Measurements from ENCODE around the gene FGGY.
"Not testable (repeated sequence)": the region's sequence is repeated elsewhere in the genome, so short reads cannot be mapped to it uniquely, and the experiment has no call there.

The FGGY gene

DNA sequence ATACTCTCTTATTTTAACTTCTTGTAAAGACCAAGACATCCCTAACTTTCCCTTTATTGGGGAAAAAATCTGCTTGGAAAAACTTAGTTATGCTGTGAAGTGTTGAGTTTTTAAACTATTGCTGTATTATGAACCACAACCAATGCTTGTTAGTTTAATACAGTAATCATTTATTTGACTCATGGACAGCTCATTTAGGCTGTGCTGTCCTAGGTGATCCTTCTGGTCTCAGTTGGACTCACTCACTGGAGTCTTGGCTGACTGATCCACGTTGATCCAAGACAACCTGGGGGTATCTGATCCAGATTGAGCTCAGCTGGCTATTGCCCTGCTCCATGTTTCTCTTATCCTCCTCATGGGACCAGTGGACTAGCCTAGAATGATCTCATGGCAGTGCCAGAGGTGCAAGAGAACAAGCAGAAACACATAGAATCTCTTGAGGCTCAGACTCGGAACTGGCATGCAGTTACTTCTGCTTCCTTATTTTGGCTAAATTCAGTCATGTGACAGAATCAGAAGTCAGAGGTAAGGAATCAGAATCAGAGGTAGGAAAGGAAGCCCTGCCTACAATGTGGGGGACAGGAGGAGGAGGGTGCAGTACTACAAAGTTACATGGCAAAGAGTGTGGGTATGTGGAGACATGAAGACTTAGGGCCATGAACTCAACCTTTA, 156.5 kb downstream of the FGGY start:
- no peak for DNase-seq

DNA sequence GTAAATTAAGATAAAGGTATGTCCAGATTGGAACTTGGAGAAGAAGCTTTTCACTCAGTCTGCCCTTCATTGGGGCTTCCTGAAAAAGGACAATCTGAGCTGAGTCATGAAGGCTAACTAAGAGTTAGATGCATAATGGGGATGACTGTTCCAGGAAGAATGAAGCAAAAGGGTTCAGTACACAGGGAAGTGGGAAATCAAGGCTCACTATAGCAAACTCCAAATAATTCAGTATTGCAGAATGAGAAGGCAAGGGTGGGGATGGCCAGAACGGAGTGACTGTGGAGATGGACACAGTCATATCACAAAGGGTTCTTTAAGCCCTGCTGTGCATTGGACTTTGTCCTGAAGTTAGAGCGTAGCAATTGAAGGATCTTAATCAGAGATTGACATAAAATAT, 158.3 kb downstream of the FGGY start:
- DNase-seq = peak; percentile 56

DNA sequence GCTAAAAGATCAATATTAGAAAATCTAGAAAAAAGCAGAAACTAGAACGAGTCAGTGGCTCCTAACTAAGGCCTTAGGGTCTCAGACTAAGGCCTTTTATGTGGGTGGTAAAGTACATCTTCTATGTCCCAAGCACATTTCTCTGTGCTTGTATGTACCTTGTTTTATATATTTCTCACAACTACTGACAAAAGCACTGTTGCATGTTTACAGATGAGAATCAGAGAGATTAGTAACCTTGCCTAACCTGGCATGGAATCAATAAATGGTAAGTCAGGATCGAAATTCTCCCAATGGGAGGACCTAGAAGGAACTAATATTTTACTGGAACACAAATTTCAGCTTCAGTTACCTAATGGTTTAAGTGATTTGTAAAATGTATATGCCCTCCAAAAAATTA, 160.9 kb downstream of the FGGY start:
- no peak for DNase-seq

DNA sequence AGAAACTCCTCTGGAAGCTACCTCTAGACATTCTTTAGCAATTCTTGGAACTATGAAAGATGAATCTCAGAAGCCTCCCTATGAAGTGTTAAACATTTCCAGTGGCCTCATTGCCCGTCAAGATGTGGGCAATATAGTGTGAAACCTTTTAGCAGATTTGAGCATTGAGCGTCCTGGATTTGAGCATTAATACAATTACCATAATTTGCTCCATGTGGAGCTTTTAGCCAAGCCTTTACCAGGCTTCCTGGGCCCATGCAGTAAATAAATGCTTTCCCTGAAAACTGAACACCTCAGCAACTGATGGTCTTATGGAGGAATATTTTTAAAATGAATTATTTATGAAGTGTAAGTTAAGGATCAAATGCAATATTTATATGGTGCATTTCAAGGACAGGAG, 162.0 kb downstream of the FGGY start:
- DNase-seq = no peak

DNA sequence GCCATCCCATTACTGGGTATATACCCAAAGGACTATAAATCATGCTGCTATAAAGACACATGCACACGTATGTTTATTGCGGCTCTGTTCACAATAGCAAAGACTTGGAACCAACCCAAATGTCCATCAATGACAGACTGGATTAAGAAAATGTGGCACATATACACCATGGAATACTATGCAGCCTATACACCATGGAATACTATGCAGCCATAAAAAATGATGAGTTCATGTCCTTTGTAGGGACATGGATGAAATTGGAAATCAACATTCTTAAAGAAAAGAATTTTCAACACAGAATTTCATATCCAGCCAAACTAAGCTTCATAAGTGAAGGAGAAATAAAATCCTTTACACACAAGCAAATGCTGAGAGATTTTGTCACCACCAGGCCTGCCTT, 166.0 kb downstream of the FGGY start:
- not testable (repeated sequence) for DNase-seq

DNA sequence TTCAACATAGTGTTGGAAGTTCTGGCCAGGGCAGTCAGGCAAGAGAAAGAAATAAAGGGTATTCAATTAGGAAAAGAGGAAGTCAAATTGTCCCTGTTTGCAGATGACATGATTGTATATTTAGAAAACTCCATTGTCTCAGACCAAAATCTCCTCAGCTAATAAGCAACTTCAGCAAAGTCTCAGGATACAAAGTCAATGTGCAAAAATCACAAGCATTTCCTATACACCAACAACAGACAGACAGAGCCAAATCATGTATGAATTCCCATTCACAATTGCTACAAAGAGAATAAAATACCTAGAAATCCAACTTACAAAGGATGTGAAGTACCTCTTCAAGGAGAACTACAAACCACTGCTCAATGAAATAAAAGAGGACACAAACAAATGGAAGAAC, 168.6 kb downstream of the FGGY start:
- DNase-seq = not testable (repeated sequence)

DNA sequence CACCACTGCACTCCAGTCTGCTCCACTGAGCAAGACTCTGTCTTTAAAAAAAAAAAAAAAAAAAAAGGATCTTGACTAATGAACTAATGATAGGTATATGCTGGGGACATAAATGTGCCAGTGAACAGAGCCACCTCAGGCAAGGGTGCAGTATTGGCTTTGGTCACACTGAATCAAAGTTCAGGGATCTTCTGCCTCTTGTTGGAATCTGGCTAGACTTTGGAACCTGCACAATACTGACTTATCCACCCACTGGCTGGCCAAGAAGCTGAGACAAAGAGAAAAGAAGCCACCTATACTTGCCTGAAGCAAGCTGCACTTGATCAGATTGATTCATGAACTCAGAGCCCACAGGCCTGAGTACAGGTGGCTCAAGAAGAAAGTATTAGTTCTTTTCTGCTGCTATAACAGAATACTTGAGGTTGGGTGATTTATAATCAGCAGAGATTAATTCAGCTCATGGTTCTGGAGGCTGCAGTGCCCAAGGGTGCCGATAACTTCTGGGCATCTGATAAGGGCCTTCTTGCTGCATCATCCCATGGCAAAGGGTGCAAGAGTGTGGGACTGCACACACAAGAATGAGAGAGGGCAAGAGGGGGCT, 172.0 kb downstream of the FGGY start:
- DNase-seq = no peak

DNA sequence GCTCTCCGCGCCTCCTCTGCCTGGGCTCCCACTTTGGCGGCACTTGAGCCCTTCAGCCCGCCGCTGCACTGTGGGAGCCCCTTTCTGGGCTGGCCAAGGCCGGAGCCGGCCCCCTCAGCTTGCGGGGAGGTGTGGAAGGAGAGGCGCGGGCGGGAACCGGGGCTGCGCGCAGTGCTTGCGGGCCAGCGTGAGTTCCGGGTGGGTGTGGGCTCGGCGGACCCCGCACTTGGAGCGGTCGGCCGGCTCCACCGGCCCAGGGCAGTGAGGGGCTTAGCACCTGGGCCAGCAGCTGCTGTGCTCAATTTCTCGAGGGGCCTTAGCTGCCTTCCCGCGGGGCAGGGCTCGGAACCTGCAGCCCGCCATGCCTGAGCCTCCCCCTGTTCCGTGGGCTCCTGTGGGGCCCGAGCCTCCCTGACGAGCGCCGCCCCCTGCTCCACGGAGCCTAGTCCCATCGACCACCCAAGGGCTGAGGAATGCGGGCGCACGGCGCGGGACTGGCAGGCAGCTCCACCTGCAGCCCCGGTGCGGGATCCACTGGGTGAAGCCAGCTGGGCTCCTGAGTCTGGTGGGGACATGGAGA, 175.2 kb downstream of the FGGY start:
- not testable (repeated sequence) for DNase-seq

DNA sequence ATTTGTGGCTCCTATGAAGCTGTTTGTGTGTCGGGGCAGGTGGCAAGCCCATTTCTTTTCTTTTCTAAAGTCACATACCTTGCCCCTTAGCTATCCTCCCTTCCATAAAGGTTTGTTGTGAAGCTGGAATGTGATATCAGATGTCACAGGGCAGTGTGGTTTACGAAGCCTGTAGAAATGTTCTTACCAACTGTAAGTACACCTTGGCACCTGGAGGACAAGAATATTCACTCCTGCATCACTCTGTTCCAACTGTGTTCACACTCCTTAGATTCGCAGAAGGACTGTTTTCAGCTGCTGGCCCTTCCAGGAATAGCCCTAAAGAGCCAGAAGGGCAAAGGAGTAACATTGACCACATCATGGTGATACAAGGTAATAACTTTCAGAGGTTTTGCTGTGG, 176.9 kb downstream of the FGGY start:
- no peak for DNase-seq

DNA sequence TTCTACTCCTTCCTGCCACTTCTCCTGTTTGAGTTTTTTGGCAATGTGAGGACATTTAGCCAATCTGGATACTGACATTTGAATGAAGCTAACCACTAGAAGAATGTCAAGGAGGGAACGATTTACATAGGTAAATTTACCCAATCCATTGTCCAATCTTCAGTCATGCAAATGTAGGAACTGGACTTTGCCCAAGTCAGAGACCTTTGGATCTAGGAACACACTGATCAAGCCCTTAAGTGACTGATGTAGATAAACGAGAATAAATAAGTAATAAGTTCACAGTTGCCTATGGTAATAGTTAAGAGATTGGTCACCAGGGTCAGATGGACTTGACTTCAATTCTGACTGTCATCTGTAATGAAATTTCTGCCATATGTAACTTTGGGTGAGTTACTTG, 177.6 kb downstream of the FGGY start:
- DNase-seq = no peak

DNA sequence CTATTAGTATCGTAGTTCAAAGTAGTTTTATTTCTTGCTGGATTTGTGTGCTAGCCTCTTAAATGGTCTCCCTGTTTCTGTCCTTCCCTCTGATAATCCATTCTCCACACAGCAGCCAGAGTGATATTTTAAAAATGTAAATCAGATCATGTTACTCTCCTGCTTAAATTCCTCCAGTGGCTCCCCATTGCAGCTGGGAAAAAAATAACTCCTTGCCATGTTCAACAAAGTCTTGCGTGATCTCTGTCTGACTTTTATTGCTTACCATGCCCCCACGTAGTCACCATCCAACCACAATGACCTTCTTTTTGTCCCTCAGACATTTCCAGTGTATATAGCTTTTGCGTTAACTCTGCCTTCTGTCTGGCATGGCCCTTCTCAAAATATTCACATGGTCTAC, 178.8 kb downstream of the FGGY start:
- no peak for DNase-seq

DNA sequence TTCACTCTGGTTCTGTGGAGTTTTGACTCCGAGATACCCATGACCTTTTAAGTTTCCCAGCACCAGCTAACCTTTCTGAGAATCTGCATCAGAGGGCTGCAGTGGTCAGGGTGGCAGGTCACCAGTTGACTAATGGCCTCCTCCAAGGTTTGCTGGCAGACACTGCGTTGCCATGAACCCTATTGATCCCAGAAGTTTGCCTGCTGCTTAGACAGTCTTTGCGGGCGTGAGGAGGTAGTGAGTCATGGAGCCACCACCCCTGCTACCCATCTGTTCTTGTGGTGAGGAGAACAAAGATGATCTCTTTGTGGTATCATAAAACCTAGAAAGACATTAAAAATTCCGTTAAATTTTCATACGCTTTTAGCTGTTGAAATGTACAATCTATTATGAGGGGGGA, 180.4 kb downstream of the FGGY start:
- no peak for DNase-seq

DNA sequence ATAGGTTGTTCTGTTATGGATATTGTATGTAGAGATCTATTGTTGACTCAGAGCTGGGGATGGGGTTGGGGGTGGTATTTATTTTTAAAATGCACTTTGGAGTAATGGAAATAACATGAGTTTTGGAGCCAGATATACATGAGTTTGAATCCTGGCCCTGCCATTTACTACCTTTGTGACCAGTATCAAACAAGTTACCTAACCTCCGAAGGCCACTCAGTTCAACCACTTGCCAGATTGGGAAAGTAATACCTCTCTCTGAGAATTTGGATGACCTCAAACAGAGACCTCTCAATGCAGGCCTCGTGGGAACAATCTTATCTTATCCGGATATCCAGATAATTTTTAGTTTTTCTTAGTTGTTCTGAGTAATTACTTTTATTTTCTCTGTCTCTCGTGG, 181.0 kb downstream of the FGGY start:
- no peak for DNase-seq

DNA sequence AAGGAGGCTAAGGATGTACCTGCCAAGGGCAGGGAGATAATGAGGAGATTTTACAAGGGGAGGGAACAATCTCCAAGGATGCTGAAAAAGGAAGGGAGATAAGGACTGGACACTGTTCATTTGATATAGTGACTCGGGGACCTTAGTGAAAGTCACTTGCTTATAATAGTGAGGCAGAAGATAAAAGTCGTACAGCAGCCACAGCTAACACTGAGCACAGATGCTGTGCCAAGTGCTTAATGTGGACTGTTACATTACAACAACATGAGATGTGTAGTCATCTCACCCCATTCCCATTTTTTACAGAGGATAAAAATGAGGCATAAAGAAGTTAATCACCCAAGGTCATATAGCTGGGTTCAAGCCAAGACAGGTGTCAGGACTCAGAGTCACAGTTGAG, 181.9 kb downstream of the FGGY start:
- no peak for DNase-seq

DNA sequence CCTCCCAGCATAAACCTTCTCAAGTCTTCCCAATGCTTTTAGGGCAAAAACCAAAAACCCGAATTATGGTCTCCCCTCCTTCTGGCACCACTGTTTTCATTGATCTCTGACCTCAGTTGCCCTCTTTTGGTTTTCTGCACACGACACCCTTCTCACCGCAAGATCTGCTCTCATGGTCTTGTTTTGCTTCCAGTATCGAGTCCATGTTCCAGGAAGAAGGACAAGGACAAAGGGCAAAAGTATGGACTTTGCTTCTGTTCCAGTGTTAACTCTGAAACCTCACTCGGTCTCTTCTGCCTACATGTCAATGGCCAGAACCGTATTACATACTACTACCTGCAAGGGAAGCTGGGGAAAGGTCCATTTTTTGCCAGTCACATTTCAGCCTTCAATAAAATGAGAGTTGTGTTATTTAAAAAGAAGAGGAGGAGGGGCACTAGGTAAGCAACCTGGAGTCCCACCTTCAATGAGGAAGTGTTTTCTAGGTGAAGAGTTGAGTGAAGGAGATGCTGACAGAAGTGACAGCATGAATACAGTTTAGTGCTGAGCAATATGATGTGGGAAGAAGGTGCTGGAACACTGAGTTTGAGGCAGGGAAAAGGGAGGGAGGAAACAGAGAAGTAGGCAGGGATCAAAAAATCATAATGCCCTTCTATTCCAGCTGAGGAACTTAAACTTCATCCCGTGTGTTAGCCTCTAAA, 183.4 kb downstream of the FGGY start:
- no peak for DNase-seq

DNA sequence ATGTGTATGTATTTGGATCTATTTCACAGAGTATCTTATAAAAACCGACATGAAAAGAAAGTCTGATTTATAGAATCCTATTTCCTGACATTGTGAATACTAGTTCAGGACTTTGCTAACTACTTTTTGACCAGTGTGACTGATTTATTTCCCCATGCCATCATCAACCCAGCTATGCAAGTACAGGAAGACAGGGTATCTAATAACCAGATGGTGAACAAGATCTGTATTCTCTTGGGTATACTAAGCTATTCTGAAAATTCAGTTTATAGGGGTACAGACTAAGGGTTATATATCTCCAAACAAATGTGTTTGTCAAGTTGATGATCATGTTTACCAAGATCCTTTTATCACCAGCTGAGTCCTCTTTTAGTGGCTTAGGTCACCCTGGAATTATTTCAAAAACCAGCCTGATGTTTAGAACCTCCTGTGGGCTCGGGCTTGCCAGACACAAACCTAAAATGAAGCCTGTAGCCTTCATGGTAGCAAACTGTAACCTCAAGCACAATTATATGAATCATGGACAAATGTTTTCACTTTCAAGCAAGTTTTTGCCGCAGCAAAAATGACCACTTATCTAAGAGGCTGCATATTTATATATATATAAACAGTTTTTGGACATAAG, 185.1 kb downstream of the FGGY start:
- no peak for DNase-seq

DNA sequence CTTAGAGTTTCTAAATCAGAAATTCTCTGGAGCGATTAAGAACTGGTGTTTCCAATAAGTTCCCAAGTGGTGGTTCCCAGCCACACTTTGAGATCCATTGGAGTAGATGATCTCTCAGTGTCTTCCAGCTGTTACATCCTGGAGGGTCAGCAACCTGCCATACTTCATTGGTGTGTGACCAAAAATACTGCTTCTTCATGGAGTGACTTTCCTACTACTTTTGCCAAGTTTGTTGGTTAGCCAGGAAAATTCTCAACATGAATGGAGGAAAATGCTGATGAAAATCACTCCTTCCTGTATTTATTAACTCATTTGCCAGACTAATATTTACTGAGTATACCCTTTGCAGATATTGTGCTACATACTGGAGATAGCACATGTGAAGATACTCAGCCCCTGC, 186.1 kb downstream of the FGGY start:
- DNase-seq = no peak

DNA sequence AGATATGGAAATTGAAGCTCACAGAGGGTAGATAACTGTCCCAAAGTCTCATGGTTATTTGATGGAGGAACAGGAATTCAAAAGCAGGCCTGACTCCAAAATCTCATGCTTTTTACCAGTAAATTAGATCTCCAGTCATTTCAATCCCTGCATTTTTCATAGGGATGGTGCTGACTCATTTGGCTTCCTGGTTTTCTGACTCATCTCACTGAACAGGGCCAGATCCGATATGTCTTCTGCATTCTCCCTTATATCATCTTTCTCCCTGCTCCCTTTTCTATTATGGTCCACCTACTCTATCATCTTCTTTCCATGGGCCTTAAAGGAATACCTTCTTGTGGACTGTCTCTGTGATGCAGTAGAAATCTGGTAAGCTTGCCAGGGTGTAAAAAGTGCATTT, 187.2 kb downstream of the FGGY start:
- DNase-seq = peak; percentile 90

DNA sequence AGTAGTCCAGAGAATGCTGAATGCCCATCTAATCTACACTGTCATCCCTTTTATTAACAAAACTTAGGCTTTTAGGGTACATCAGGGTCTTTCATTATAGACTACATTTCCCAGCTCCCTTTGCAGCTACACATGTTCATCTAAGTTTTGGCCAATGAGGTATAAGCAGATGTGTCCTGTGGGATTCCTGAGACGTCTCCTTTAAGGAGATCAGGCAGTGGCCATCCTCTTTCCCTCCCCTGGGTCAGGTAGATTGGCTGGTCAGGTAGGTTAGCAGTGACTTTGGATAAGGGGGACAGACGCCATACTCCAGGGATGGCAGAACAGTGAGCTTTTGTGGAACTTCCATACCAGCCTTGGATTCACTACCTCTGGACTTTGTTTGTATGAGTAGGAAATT, 188.3 kb downstream of the FGGY start:
- DNase-seq = no peak

DNA sequence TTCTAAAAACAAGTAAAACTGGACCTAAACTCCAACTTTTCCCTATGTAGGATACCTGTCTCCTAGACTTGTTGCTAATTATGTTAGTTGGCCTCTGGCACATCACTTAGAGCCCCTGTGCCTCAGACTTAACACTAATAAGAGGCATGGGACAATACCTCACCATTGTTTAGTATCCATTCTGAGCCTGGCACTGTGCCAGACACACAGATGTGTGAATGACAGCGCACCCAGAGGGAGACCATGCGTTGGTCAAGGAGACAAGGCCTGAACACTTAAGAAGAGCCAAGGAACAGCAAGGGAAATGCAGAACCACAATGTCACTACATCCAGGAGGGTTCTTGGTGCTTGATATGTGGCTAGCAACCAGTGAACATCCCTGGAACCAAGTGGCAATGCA, 189.1 kb downstream of the FGGY start:
- no peak for DNase-seq

DNA sequence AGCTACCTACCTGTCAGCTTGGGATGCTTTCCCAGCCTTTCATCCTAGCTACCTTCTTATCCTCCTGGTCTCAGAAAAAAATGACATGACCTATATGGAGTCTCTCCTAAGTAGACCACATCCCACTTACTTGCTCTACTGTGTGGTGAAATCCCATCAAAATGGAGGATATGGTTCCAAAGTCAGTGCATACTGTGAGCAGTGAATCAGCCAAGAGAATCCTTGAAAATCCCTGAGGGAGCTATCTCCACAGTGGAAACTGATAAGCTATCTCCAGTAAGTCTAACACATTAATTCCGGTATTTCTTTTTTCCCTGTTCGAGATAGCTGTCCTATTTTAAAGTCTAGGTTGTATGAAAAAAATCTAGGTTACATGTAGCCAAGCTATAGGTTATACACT, 189.7 kb downstream of the FGGY start:
- DNase-seq = peak; percentile 95

DNA sequence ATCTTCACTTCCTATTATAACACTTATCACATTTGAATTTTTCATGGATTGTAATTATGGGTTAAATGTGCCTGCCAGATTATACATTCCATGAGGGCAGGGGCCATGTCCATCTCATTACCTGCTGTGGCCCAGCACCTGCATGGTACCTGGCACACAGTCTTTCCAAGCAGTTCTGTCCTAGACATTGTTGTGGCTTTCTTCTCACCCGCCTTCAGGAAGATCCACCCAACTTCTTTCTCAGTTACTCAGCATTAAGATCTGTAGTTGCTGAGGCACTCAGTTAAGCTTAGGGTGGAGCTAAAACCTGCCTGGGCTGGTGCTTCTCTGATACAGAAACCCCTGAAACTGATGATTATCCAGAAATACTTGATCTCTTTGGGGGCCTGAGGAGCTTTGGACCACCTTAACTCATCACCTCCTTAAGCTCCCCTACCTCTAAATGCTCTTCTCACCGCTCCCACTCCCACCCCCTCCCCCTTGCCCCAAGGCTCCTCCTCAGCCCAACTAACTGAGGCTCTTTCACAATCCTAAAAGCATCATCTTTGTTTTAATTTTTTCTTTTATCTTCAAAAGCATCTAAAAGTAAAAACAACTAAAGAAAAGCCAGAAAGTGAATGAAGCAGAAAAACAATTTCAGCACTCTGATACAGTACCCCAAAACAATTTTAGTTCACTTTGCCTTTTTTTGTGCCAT, 190.6 kb downstream of the FGGY start:
- DNase-seq = peak; percentile 85

DNA sequence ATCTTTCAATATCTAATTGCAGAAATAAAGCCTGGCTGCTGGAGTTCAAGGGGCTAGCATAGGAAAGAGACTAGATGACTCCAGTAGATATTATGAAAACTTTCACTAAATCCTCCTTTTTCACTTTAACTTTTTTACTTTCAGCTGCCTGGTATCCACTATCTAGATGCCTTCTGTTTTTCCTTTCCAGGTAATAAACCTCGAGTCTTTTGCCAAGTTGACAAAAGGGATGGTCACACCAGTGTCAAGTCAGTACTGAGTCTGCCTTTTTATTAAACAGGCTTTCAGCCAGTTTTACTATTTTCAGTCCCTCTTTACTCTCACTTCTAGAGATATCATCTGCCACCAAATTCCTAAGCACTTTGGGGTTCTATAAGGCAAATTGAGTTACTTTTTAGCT, 195.6 kb downstream of the FGGY start:
- DNase-seq = no peak
